ENCODE measurements around the gene FAM204A. TPM values are rescaled to one million over a fixed set of nuclear protein-coding genes. Genes with fewer than 3 reads are reported as not detected.

Gene FAM204A
- total and polyA plus RNA-seq, 2 of the 13 experiments (the other 11 are each of a cell fraction or from before 2014, with no cell fraction given): 9.2 to 61.0 TPM

GRCh38 chr10:118343115-118343514, 991 bp upstream of the FAM204A start:
- Histone ChIP-seq H3K27ac (ENCODE audit: extremely low read length, insufficient read depth, low read length) (no peak overlapping the region), H3K27me3 (ENCODE audit: control insufficient read depth in 1 of 2, insufficient read depth in 2 of 2, low read length in 2 of 2) (peaks cover 0 to 3% of the 10 kb centered on the region in 2 experiments; a peak in 1 of 5 replicates), H2AFZ (ENCODE audit: low read length) (peak overlapping the region; percentile 89), H3K4me2 (ENCODE audit: low read depth, low read length) (peak overlapping the region; percentile 80; the same call in 1 of the 2 replicates), H3K9ac (ENCODE audit: insufficient read depth, low read depth, low read length) (no peak overlapping the region), H4K20me1 (ENCODE audit: insufficient read depth, low read length) (no peaks in the 10 kb centered on the region), H3K4me3 (replicated peaks in 1 of 3; ENCODE audit: insufficient read depth in 1 of 3, low read depth in 2 of 3, low read length in 3 of 3) (no peak overlapping the region), H3K9me3 (ENCODE audit: low read length) (no peaks in the 10 kb centered on the region), H3K4me1 (ENCODE audit: insufficient read depth, low read length) (peaks cover 24% of the 10 kb centered on the region), H3K79me2 (ENCODE audit: insufficient read depth, low read length) (peaks cover 14% of the 10 kb centered on the region), H3K36me3 (replicated peaks in 1 of 2; ENCODE audit: control insufficient read depth in 1 of 2, insufficient read depth in 2 of 2, low read length in 2 of 2) (peaks cover 0 to 3% of the 10 kb centered on the region in 2 experiments; a peak in 2 of 5 replicates)
- WGBS (ENCODE audit: low lambda C conversion rate): 84% methylated on average over 5 of the region's 5 CpGs
- TF ChIP-seq ELF4 (CRISPR knock-in tag; IDR thresholded peaks at IDR 0.05; ENCODE audit: borderline replicate concordance): 0 out of 2 replicates have a peak, but pooled peaks have one; percentile 7
- TF ChIP-seq ZNF318 (CRISPR knock-in tag; IDR thresholded peaks at IDR 0.05): no peak
- TF ChIP-seq, protein P1, sequence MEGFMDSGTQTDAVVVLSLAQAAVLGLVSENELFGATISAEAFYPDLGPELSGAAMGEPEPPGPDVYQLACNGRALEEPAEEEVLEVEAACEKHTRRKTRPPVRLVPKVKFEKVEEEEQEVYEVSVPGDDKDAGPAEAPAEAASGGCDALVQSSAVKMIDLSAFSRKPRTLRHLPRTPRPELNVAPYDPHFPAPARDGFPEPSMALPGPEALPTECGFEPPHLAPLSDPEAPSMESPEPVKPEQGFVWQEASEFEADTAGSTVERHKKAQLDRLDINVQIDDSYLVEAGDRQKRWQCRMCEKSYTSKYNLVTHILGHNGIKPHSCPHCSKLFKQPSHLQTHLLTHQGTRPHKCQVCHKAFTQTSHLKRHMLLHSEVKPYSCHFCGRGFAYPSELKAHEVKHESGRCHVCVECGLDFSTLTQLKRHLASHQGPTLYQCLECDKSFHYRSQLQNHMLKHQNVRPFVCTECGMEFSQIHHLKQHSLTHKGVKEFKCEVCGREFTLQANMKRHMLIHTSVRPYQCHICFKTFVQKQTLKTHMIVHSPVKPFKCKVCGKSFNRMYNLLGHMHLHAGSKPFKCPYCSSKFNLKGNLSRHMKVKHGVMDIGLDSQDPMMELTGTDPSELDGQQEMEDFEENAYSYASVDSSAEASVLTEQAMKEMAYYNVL (CRISPR knock-in tag; IDR thresholded peaks at IDR 0.05; ENCODE audit: borderline replicate concordance): no peak
- no peak for DNase-seq (ENCODE audit: low spot score)
- POLR2A ChIA-PET: no interaction called here
- no TSS peak for BruUV-seq (replicated peaks)
- in situ Hi-C loops (cut with HindIII; ENCODE audit: extremely low pct_ligation_motif_present, low pct_unique_long_range_greater_than_20kb) (no loop called here), intact Hi-C loops (cut with micrococcal nuclease; ENCODE audit: unreplicated experiment) (loop anchor here (1.0 kb wide), 1 partner anchor 35 kb away; no protein-coding TSS in a partner anchor)
- CTCF ChIA-PET (ENCODE audit: low intra/inter-chr PET ratio, low total read pairs): no interaction called here
- no peak for FAIRE-seq
- ATAC-seq: no peak
